Cardiac septum (tissue), 1 donor: Measurements from ENCODE around the gene MOSPD3. TPM values are rescaled to one million over a fixed set of nuclear protein-coding genes. Genes with fewer than 3 reads are reported as not detected.
A peak's percentile ranks its signal among the peaks of the same experiment; 100 is the strongest.

ENCODE experiments used
- DNase-seq: peaks from one replicate; pipeline ENCODE4 v3.0.0-alpha.2; 2020; ENCODE audit warnings: low spot score
- intact Hi-C: fragments of 100-400 bp; cut with DNase I; formaldehyde crosslinking; loops from one replicate; pipeline ENCODE4 v1.14.0; 2022
- total RNA-seq: library from RNA; stranded (reverse); fragmentation: NEBNext Ultra II Directional; extraction: Animal tissue kit (Norgen Biotek cat#: 25700); gene quantifications from one replicate; pipeline ENCODE4 v1.2.1, GENCODE V29; 2021
- donor health status: DM: no; HTN: no; CAD: no.

MOSPD3 gene
- total RNA-seq, 1 donor from 2014 or later, result 9.2 TPM

- no peak for DNase-seq
These were observed 37.8 kb upstream of the MOSPD3 start for GRCh38 chr7:100574362-100575205.

GRCh38 chr7:100575206-100575631 is 37.1 kb upstream of the MOSPD3 start:
- DNase-seq, result no peak
- intact Hi-C loops, result no loop called here

More at GRCh38 chr7:100574362-100575205, 37.8 kb upstream of the MOSPD3 start:
- intact Hi-C loops, result no loop called here

- intact Hi-C loops, result no loop called here
- DNase-seq, result no peak
These were observed 36.5 kb upstream of the MOSPD3 start for GRCh38 chr7:100575746-100576383.

GRCh38 chr7:100576384-100576993 is 35.9 kb upstream of the MOSPD3 start:
- no peak for DNase-seq
- intact Hi-C loops, result no loop called here

- no peak for DNase-seq
These were observed 35.2 kb upstream of the MOSPD3 start for GRCh38 chr7:100577103-100577502.

GRCh38 chr7:100577507-100577906 is 34.8 kb upstream of the MOSPD3 start:
- intact Hi-C loops, result no loop called here
- DNase-seq, result no peak

More at GRCh38 chr7:100577103-100577502, 35.2 kb upstream of the MOSPD3 start:
- intact Hi-C loops, result no loop called here

GRCh38 chr7:100578246-100579183 is 33.8 kb upstream of the MOSPD3 start:
- intact Hi-C loops, result no loop called here
- DNase-seq, result no peak

- no peak for DNase-seq
- intact Hi-C loops, result no loop called here
These were observed 31.7 kb upstream of the MOSPD3 start for GRCh38 chr7:100580466-100581283.

- no peak for DNase-seq
- intact Hi-C loops, result no loop called here
These were observed 30.2 kb upstream of the MOSPD3 start for GRCh38 chr7:100582041-100582579.

GRCh38 chr7:100582650-100583049 is 29.7 kb upstream of the MOSPD3 start:
- intact Hi-C loops, result no loop called here

GRCh38 chr7:100583132-100584053 is 28.9 kb upstream of the MOSPD3 start:
- intact Hi-C loops, result no loop called here
- peak; percentile 90 for DNase-seq

More at GRCh38 chr7:100582650-100583049, 29.7 kb upstream of the MOSPD3 start:
- DNase-seq, result no peak

- no peak for DNase-seq
- intact Hi-C loops, result no loop called here
These were observed 28.2 kb upstream of the MOSPD3 start for GRCh38 chr7:100584054-100584682.

GRCh38 chr7:100584683-100585510 is 27.4 kb upstream of the MOSPD3 start:
- no peak for DNase-seq
- intact Hi-C loops, result loop anchor here (5.0 kb wide), 2 partner anchors 87 to 107 kb away; partner anchors contain the start of genes GIGYF1 and GNB2

- peak; percentile 87 for DNase-seq
- intact Hi-C loops, result loop anchor here (1.0 to 5.0 kb wide), 3 partner anchors 27 to 107 kb away; partner anchors contain the start of genes GIGYF1, GNB2 and MOSPD3
These were observed 26.7 kb upstream of the MOSPD3 start, which contains the start of gene LRCH4 for GRCh38 chr7:100585511-100586265. TSS of gene LRCH4 (minus strand) at chr7:100586129. CDS start at chr7:100586100, 29 bp downstream.
